Omental fat pad (tissue), 4 donors: ENCODE results near the gene YIF1A. TPM values are rescaled to one million over a fixed set of nuclear protein-coding genes. Genes with fewer than 3 reads are reported as not detected.
"Not testable (repeated sequence)": the region's sequence is repeated elsewhere in the genome, so short reads cannot be mapped to it uniquely, and the experiment has no call there.

Experiments used
- ATAC-seq: fragments of 150-250 bp; one replicate; pipeline ENCODE4 v1.9.1; 2016; ENCODE audit warnings: mild to moderate bottlenecking, moderate library complexity; ENCODE audit not compliant: low FRiP score
- DNase-seq: peaks from one replicate; pipeline ENCODE4 v3.0.0-alpha.2; 2019; ENCODE audit warnings: low spot score
- total RNA-seq, 4 donors: library from RNA; depleted of rRNA; stranded (reverse); fragments of >200 nt; gene quantifications; one replicate each; pipeline ENCODE4 v1.1.0, GENCODE V29; 2016
- TF ChIP-seq, protein P1 (sequence below), 3 donors: fragments of 450-650 bp; IDR thresholded peaks; one replicate each; pipeline ENCODE4 v1.5.1; 2016 to 2017; ENCODE audit warnings: antibody characterized with exemption in 3 of 3, mild to moderate bottlenecking in 3 of 3, moderate library complexity in 2 of 3

YIF1A gene
- total RNA-seq, 4 donors from 2014 or later = 57.1 to 116 (median 63.4) TPM

- ATAC-seq = no peak
- TF ChIP-seq, protein P1, sequence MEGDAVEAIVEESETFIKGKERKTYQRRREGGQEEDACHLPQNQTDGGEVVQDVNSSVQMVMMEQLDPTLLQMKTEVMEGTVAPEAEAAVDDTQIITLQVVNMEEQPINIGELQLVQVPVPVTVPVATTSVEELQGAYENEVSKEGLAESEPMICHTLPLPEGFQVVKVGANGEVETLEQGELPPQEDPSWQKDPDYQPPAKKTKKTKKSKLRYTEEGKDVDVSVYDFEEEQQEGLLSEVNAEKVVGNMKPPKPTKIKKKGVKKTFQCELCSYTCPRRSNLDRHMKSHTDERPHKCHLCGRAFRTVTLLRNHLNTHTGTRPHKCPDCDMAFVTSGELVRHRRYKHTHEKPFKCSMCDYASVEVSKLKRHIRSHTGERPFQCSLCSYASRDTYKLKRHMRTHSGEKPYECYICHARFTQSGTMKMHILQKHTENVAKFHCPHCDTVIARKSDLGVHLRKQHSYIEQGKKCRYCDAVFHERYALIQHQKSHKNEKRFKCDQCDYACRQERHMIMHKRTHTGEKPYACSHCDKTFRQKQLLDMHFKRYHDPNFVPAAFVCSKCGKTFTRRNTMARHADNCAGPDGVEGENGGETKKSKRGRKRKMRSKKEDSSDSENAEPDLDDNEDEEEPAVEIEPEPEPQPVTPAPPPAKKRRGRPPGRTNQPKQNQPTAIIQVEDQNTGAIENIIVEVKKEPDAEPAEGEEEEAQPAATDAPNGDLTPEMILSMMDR (IDR thresholded peaks at IDR 0.05) = no peak
- DNase-seq = no peak
Observed at GRCh38 chr11:66323684-66324083, 34.7 kb upstream of the YIF1A start.

- ATAC-seq (no peak), DNase-seq (no peak)
- TF ChIP-seq, protein P1 (IDR thresholded peaks at IDR 0.05) = no peak
Observed at GRCh38 chr11:66322732-66323427, 33.9 kb upstream of the YIF1A start.

DNA sequence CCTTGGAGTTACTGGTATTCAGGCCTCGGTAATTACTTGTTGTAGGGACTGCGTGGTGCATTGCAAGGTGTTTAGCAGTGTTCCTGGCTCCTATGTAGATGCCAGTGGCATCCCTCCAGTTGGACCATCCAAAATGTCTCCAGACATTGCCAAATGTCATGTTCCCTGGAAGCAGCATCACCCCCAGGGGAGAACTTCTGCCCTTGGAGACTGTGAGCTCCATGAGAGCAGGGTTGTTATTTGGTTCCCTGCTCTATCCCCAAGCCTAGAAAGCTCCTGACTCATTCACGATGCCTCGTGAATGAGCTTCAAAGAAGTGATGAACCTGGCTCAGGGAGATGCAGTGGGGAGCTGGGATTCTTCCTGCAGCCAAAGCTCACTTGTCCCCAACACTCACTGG is 32.7 kb upstream of the YIF1A start:
- TF ChIP-seq, protein P1 (IDR thresholded peaks at IDR 0.05) = no peak
- ATAC-seq (no peak), DNase-seq (no peak)

DNA sequence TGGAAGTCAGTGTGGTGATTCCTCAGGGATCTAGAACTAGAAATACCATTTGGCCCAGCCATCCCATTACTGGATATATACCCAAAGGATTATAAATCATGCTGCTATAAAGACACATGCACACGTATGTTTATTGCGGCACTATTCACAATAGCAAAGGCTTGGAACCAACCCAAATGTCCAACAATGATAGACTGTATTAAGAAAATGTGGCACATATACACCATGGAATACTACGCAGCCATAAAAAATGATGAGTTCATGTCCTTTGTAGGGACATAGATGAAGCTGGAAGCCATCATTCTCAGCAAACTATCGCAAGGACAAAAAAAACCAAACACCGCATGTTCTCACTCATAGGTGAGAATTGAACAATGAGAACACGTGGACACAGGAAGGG is 31.8 kb upstream of the YIF1A start:
- not testable (repeated sequence) for ATAC-seq, DNase-seq

DNA sequence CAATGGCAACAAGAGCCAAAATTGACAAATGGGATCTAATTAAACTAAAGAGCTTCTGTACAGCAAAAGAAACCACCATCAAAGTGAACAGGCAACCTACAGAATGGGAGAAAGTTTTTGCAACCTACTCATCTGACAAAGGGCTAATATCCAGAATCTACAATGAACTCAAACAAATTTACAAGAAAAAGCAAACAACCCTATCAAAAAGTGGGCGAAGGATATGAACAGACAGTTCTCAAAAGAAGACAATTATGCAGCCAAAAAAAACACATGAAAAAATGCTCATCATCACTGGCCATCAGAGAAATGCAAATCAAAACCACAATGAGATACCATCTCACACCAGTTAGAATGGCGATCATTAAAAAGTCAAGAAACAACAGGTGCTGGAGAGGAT is 31.3 kb upstream of the YIF1A start:
- DNase-seq, ATAC-seq: not testable (repeated sequence)

GRCh38 chr11:66318600-66318970 is 29.6 kb upstream of the YIF1A start:
- ATAC-seq = peak; percentile 12
- TF ChIP-seq, protein P1 (IDR thresholded peaks at IDR 0.05) = no peak
- DNase-seq = no peak

GRCh38 chr11:66317723-66318599 is 29.0 kb upstream of the YIF1A start:
- DNase-seq = no peak
- TF ChIP-seq, protein P1 (IDR thresholded peaks at IDR 0.05) = no peak
- peak; percentile 47 for ATAC-seq

DNA sequence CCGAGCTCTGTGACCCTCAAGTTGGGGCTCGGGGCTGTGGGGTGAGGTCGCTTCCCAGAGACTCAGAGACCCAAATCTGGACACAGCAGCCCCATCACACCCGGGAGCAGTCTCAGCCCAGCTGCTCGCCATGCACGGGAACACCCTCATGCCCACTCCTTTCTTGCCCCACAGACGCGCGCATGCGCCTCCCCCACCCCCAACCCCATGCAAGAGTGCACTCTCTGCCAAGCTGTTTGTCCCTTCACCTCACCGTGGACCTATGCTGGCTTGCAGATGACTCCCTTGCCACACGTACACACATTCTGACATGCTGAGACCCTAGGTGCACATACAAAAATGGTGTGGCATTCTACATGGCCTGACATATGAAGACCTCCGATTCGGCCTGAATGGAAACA is 28.4 kb upstream of the YIF1A start:
- no peak for DNase-seq
- TF ChIP-seq, protein P1 (IDR thresholded peaks at IDR 0.05) = no peak
- no peak for ATAC-seq
